Renal cortical epithelial cell (primary cell): ENCODE measurements around the gene CSTF2T. TPM values are rescaled to one million over a fixed set of nuclear protein-coding genes. Genes with fewer than 3 reads are reported as not detected.

Source experiments
- DNase-seq: peaks from one replicate; pipeline ENCODE4 v3.0.0-alpha.2; 2011; ENCODE audit warnings: low read depth
- total RNA-seq: library from RNA; depleted of rRNA; stranded (reverse); fragments of >200 nt; gene quantifications from 2 replicates; pipeline ENCODE4 v1.2.3, GENCODE V29; 2014

The CSTF2T gene, protein sequence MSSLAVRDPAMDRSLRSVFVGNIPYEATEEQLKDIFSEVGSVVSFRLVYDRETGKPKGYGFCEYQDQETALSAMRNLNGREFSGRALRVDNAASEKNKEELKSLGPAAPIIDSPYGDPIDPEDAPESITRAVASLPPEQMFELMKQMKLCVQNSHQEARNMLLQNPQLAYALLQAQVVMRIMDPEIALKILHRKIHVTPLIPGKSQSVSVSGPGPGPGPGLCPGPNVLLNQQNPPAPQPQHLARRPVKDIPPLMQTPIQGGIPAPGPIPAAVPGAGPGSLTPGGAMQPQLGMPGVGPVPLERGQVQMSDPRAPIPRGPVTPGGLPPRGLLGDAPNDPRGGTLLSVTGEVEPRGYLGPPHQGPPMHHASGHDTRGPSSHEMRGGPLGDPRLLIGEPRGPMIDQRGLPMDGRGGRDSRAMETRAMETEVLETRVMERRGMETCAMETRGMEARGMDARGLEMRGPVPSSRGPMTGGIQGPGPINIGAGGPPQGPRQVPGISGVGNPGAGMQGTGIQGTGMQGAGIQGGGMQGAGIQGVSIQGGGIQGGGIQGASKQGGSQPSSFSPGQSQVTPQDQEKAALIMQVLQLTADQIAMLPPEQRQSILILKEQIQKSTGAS
- 18.6 and 19.9 TPM in 2 replicates for total RNA-seq

DNA sequence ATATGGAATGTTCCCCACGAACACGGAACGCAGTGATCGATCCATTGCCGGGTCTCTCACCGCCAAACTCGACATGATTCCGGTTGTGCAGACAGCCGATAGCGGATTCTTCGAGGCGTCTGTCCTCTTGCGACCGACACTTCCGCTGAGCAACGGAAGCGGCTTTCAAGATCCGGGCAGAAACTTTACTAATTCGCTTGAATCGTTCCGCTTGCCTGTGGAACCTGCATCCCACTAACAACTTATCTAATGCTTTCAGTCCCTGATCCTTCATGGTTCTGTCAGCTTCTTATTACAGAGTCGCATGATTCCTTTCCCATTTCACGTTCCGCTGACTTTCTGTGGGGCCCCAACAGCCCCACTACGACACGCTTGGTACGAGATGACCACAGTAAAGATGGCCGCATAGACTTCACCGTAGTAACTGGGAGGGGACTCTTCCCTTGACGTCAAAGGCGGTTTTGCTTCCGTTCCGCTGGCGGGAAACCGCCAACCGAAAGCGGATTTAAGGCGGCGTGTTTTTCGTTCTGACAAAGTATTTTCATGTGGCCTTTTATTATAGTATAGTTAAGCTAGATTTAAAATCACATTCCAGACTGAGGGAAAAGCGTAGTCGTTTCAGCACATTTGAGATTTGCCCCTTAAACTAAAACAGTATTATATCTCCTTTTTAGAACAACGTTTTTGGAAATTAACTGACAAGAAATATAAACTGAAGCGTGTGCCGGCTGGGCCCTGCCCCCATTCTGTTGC, at the start of gene CSTF2T:
CSTF2T (minus strand) TSS at position 121 of the 753 bp plus-strand sequence; CDS start at position 75, 46 bp downstream.
- peak; percentile 86 for DNase-seq

DNA sequence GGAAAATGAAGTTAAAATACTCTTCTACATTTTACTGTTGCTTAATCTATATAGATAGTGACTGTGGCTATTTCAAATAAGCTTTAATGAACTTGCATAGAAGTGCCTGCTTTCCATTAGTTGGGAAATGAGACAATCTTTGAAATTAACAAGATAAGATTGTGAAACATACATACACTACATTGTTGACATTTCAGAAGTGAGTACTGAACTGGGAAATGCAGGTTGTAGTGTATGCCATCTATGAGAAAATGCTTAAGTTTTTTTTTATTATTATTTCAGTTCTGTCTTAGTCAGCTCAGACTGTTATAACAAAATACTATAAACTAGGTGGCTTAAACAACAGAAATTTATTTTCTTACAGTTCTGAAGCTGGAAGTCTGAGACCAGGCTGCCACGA, 49.6 kb upstream of the CSTF2T start:
- no peak for DNase-seq

DNA sequence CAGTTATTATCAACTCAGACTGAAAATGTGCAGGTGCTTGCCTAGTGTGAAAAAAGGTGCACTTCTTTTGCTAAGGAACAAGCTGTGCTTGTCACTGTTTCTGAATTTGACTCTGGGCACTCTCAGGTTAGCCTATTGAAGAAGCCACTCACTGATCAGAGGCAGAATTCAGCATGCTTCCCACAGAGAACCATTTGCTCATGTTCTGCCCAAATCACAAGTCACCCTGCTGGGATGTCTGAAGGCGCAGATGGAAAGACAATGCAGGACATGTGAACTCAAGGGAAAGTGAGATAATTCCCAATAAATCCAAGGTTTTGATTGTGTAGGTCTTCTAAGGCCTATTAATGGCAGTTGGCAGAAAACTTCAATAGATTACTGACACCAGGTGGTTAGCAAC, 47.8 kb upstream of the CSTF2T start:
- DNase-seq, result no peak

DNA sequence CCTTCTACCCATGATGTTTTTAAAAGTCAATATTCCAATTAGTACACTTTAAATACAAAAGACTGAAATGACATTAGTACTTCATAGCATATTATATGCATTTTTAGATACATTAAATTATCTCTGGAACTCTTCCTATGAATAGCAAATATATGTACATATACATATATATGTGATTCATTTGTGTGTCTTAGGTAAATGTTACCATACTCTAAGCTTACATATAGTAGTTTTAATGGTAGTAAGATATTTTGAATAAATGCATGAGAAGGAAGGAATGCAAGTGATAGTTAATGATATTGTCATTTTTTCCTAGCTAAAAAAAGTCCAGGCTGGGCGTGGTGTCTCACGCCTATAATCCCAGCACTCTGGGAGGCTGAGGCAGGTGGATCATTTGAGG, 46.0 kb upstream of the CSTF2T start:
- no peak for DNase-seq

DNA sequence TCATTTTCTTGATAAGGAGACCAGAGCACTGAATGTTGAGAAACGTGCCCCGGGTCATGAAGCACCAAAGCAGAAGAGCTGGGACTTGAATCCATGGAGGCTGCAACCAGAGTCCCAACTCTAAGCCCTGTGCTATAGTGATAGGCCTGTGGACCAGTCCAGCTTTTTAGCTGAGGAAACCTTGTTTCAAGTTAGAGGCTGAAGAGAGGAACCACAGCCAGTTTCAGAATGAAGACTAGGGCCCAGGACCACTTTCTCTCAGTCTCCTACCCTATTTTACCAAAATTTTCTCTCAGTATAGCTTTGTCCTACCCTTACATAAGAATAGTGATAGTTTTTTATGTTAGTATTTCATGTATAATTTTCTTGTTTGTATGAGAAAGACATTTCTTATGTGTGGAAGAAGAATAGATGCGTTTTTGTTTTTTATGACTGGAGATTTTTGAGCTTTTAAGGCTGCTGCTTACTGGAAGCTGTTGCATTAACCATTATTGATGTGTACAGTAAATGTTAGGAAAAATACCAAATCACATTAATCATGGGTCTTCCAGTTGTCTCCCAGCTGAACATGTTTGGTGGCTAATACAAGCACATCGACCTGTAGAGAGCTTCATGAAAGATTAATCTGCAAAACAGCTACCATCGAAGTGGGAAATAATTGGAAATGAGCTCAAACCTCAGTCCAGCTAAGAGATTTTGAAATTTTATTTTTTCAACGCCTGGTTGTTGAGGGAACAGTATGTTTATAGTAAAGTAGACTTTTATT, 45.0 kb upstream of the CSTF2T start:
- no peak for DNase-seq

DNA sequence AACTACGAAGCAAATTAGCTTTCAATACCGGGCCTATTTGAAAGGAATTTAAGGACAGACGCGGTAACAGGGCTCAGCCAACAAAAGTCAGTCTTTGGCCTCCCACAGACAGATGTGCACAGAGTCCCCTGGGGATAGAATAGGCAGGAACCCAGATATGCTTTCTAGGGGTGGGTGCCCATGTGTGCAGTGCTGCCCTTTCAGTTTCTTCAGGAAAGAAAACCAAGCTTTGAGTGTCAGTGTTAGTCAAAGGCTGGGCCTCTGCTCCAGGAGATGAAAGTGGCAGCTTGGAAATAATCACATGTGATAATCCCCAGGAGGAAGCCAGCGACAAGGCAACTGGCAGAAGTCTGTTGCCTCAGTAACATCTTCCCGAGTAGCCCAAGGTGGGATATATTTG, 43.8 kb upstream of the CSTF2T start:
- DNase-seq, result no peak

DNA sequence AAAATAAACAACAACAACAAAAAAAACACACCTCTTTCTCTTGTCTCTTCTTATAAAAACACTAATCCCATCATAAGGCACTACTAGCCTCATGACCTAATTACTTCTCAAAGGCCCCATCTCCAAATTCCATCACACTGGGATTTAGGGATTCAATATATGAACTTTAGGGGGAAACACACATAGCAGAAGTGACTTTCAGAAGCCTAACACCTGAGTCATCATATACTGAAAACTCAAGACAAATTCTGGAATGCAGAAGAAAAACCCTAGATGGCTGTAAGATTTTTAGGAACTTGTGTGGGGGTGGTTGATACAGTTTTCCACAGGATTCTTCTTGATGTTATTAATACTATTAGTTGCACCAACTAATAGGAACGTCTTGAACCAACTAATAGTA, 33.7 kb upstream of the CSTF2T start:
- peak; percentile 25 for DNase-seq

DNA sequence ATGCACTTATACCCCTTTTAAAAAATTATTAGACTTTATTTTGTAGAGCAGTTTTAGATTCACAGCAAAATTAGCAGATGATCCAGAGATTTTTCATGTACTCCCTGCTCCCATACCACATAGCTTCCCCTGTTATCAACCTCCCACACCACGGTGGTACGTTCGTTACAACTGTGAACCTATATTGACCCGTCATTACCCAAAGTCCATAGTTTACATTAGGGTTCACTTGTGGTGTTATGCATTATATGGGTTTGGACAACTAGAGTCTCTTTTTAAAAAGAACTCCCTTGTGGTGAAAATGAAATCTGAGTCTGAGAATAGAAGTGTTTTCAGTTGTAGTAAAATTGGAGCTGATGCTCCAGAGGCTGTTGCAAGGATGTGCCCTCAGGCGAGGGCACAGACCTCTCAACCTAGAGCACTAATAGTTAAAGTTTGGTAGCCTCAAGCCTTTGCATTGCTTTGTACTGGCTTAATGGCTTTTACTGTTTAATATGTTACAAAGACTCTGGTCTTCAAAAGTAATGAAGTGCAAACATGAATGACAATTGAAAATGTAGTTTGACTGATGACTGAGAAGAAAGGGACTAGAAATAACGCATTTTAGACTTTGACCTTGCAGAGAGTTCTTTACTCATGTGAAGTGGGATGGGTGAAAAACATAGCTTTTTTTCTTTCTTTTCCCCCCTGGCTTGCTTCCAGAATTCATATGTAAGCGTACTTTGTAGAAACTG, 30.6 kb upstream of the CSTF2T start:
- DNase-seq, result peak; percentile 82

DNA sequence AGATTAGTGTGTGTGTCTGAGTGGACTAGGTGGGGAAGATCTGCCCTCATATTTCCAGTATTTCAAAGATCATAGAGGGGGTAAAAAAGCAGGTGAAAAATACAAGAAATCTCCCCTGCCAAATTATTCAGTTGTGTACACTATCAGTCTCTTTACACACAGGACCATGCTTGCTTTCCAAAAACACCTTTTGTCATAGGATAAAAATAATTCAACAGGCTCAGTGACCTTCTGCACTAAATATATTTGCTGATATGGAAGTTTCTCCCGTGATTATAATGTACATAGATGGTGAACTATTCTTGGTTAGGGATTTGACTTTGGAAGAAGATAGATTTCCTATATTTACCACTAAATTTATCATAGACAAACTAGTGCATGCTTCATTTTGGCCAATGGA, 24.6 kb upstream of the CSTF2T start:
- DNase-seq, result no peak

DNA sequence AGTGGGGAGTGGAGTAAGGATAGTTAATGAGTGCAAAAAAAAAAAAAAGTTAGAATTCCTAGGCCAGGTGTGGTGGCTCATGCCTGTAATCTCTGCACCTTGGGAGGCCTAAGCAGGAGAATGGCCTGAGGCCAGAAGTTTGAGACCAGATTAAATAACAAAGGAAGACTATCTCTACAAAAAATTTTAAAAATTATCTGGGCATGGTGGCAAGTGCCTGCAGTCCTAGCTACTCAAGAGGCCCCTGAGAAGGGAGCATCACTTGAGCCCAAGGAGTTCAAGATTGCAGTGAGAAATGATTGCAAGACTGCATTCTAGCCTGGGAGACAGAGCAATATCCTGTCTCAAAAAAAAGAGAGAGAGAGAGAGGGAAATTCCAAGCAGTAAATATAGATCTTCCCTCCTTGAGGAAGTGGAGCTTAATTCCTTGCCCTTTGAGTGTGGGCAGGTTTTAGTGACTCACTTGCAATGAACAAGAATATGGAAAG, 19.5 kb upstream of the CSTF2T start:
- DNase-seq, result peak; percentile 83

DNA sequence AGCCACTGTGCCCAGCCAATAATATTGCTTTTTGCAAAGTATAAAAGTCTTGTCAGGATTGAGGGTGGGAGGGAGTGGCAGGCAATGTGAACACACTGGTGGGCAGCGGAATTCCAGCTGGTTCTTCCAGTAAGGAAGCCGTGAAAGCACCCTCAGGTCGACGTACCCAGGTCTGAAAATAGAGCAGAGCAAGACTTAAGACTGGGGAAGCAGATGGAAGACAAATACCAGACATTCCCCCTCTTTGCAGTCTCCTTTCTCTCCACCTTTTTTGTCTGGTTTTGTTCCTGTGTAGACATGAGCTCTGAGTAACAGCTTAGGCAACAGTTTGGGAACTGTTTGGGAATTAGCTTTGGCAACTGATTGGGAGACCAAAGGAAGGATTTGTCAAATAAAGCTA, 17.6 kb upstream of the CSTF2T start:
- no peak for DNase-seq

DNA sequence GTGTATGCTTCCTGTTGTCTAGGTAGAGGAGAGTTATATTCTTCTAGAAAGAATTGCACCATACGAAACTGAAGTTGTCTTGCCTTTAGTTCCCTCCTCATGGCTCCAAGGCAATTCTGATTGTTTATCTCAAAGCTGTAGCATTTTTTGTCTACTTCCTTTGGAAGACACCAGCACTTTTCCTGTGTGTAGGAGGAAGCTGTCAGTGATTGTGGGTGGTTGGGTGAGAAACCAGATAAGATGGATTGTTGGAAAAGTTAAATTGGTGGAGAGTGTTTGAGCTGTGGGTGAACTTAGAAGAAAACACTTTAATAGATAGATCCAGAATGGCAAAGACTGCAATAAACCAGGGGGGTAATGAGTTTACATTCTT, 12.1 kb upstream of the CSTF2T start:
- no peak for DNase-seq

DNA sequence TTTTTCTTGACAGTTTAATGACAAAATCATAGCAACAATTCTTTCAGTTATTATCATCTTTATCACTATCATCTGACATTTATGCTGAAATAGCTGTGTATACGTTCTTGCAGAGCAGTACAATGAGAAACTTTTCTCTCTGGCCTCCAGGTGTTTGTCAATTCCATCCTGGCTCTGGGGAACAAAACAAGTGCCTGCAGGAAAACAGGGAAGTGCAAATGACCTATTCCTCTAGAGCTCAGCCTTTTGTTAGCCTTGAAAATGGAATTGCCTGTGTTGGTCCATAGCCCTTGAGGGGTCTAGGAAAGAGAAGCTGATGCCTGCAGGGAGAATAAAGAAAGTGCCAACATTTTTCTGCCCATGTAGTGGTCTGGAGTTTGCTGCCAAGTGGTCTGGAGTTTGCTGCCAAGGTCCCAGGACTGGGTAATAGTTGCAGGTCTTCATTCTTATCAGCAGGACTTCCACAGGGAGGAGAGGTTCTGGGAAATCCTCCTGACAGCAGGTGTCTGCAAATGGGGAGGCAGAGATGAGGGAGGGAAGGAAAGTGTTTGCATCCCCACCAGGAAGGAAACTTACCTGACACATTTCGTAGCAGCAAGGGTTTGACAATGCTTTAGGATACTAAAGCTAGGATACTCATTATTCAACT, 10.1 kb upstream of the CSTF2T start:
- no peak for DNase-seq

DNA sequence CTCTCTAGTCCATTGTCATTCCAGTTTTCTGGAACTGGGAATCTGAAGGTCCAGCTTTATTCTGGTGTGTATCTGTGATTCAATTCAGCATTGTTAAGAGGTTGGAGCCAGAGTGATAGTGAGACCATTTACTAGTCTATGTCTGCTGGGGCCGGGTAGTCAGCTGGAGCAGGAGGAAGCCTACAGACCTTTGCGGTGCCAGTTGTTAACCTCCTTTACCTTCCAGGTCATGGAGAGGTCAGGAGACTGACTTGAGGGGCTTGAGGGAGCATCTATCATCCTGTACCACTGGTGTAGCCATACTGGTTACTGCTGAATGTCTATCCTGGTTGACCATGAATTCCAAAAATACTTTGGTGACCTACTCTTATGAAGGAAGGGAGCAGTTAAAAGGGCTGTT, 9.2 kb upstream of the CSTF2T start:
- no peak for DNase-seq

DNA sequence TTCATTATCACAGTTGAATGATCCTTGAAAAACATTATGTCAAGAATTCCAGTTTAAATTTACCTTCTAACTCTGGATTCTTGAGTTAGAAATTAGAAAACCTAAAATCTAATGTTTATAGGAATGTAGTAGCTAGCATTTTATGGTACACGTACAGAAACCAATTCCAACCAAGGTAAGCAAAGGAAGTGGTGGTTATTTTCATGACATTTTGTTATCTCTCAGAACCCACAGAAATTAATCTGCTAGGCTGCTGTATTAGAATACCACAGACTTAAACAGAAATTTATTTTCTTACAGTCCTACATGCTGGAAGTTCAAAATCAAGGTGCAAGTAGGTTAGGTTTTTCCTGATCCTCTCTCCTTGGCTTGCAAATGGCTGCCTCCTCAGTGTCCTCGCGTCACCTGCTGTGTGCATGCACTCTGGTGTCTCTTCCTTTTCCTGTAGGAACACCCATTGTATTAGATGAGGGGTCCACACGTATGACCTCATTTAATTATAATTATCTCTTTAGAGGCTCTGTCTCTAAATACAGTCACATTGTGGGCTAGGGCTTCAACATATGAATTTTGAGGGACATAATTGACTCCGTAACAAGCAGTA, 8.5 kb upstream of the CSTF2T start:
- no peak for DNase-seq

DNA sequence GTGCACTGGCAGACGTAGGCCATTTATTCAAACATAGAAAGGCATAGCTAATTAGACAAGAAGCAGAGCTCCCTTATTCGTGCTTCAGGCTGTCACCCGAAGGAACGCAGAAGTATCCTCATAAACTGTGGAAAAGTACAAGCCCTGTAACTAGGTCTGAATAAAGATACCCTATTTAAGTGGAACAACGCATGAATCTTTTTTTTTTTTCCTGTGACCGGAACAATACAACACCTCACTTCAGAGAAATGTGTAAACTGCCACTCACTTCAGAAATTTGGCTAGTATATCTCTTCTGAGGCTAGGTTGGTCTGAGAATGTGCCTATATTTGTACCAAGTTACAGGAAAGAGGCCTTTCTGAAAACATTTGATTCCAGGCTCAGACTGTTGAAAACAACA, 8.0 kb upstream of the CSTF2T start:
- peak; percentile 11 for DNase-seq

DNA sequence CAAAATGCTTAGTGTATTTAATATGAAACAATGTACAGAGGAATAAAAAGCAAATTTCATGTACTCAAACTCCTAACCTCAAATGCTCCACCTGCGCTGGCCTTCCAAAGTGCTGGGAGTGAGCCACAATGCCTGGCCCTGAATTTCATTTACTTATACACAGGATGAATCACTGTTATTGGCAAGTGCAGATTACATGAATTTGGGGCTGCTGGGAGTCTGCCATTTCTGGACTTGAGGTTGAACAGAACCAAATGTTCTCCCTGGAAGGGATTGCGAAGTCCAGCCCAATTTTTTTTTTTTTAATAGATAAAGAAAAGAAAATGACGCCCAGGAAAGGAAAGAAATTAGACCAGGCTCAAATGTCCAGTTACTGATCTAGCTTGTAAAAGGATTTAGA, 6.8 kb upstream of the CSTF2T start:
- DNase-seq, result peak; percentile 28

DNA sequence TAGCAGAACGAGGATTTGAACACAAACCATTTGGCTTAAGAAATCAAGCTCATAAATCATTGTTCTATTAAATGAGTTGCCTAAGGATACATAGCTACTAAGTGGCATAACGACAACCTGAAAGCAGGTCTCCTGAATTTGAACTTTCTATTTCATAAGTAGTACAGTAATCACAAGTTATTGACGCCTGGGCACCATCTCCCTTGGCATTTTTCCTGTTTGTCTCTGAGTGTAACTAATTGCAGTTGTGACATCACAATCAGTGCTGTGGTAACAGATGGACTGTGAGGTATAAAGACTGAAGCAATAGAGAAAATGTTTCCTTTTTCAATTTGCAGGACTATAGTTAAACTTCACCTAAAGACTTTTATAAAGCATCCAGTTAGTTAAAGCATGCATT, 6.4 kb upstream of the CSTF2T start:
- no peak for DNase-seq

DNA sequence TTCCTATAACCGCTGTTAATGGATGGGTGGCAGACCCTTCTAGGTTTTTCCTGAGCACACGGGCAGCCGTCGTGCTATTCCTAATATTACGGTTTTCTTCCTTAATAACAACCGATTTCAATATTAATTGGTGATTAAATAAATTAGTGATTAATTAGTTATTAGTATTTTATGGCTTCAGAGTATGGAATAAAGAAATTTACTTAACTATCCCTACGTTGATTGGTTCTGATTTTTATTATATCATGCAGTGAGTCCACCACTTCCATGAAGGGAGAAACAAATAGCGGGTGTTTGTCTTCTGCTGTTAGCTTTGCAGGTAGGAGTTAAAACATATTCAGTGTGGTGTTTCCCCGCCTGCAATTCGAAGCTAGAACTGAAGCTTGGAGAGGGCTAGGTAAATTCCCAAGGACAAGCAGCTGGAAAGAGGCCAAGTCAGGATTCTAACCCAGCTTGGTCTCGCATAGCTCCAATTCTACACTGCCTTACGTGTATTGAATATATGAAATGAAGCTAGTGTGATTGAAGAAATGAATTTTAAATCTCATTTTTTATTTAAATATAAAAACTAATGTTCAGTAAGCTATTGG, 928 bp upstream of the CSTF2T start:
- DNase-seq, result peak; percentile 71

DNA sequence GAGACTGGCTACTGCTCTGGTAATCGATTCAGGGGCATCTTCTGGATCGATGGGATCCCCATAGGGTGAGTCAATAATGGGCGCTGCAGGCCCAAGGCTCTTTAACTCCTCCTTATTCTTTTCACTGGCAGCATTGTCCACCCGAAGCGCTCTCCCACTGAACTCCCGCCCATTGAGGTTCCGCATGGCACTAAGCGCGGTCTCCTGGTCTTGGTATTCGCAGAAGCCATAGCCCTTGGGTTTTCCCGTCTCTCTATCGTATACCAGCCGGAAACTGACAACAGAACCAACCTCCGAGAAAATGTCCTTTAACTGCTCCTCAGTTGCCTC, 285 bp downstream of the CSTF2T start:
- no peak for DNase-seq
